GM23338 (cell line): ENCODE measurements around the gene COX6B1.

Experiments used
- CREB1 ChIP-seq: fragments of 250-450 bp; sonication (Bioruptor Pico); IDR thresholded peaks from 2 replicates; pipeline ENCODE4 v1.5.0; 2020; ENCODE audit warnings: low read depth, mild to moderate bottlenecking, moderate library complexity
- EZH2 ChIP-seq: fragments of 200-600 bp; sonication (generic); IDR thresholded peaks from one replicate; pipeline ENCODE4 v1.8.0; 2017; ENCODE audit warnings: antibody characterized with exemption, mild to moderate bottlenecking, low read depth; ENCODE audit not compliant: unreplicated experiment
- EZH2phosphoT487 ChIP-seq: fragments of 200-600 bp; sonication (generic); IDR thresholded peaks from one replicate; pipeline ENCODE4 v1.8.1; 2018; ENCODE audit warnings: antibody characterized with exemption; ENCODE audit not compliant: unreplicated experiment
- JUNB ChIP-seq: IDR thresholded peaks from one replicate; pipeline ENCODE4 v1.6.1; 2016; ENCODE audit warnings: antibody characterized with exemption; ENCODE audit not compliant: unreplicated experiment
- NANOG ChIP-seq: IDR thresholded peaks from 2 replicates; pipeline ENCODE4 v1.6.1; 2016; ENCODE audit warnings: antibody characterized with exemption, borderline replicate concordance
- POLR2AphosphoS5 ChIP-seq: IDR thresholded peaks from 2 replicates; pipeline ENCODE4 v1.6.1; 2016; ENCODE audit warnings: antibody characterized with exemption, low read depth
- ZNF114 ChIP-seq: fragments of 250-450 bp; sonication (Bioruptor Pico); IDR thresholded peaks from 2 replicates; pipeline ENCODE4 v1.5.0; 2020; ENCODE audit warnings: mild to moderate bottlenecking, moderate library complexity
- TF ChIP-seq, protein P1 (sequence below): IDR thresholded peaks from one replicate; pipeline ENCODE4 v1.6.1; 2018; ENCODE audit warnings: antibody characterized with exemption; ENCODE audit not compliant: unreplicated experiment
- TF ChIP-seq, protein P2 (sequence below), 2 experiments: fragments of 200-600 bp in 1 of 2; sonication (generic) in 1 of 2; conservative IDR thresholded peaks; 2 replicates each; pipeline versions ENCODE4 v1.5.1 to v1.6.1; 2016 to 2017; ENCODE audit warnings: antibody characterized with exemption in 2 of 2, low read depth in 2 of 2, mild to moderate bottlenecking in 2 of 2, moderate library complexity in 1 of 2

DNA sequence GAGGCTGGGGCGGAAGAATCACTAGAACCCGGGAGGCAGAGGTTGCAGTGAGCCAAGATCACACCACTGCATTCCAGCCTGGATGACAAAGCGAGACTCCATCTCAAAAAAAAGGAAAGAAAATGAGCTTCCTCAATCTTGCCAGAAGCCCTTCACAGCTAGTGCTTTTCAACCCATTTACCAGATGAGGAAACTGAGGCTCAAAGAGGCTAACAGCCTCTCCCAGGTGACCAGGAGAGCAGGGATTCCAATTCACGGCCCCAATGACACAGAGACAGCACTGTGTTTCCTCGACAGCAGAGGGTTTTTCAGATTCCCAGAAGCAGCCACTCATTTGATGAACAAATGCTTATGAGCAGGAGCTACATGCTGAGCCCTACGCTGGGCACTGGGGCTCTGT lies 21.4 kb downstream of the COX6B1 start:
- TF ChIP-seq, protein P1, sequence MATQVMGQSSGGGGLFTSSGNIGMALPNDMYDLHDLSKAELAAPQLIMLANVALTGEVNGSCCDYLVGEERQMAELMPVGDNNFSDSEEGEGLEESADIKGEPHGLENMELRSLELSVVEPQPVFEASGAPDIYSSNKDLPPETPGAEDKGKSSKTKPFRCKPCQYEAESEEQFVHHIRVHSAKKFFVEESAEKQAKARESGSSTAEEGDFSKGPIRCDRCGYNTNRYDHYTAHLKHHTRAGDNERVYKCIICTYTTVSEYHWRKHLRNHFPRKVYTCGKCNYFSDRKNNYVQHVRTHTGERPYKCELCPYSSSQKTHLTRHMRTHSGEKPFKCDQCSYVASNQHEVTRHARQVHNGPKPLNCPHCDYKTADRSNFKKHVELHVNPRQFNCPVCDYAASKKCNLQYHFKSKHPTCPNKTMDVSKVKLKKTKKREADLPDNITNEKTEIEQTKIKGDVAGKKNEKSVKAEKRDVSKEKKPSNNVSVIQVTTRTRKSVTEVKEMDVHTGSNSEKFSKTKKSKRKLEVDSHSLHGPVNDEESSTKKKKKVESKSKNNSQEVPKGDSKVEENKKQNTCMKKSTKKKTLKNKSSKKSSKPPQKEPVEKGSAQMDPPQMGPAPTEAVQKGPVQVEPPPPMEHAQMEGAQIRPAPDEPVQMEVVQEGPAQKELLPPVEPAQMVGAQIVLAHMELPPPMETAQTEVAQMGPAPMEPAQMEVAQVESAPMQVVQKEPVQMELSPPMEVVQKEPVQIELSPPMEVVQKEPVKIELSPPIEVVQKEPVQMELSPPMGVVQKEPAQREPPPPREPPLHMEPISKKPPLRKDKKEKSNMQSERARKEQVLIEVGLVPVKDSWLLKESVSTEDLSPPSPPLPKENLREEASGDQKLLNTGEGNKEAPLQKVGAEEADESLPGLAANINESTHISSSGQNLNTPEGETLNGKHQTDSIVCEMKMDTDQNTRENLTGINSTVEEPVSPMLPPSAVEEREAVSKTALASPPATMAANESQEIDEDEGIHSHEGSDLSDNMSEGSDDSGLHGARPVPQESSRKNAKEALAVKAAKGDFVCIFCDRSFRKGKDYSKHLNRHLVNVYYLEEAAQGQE = no peak
- TF ChIP-seq, protein P2, sequence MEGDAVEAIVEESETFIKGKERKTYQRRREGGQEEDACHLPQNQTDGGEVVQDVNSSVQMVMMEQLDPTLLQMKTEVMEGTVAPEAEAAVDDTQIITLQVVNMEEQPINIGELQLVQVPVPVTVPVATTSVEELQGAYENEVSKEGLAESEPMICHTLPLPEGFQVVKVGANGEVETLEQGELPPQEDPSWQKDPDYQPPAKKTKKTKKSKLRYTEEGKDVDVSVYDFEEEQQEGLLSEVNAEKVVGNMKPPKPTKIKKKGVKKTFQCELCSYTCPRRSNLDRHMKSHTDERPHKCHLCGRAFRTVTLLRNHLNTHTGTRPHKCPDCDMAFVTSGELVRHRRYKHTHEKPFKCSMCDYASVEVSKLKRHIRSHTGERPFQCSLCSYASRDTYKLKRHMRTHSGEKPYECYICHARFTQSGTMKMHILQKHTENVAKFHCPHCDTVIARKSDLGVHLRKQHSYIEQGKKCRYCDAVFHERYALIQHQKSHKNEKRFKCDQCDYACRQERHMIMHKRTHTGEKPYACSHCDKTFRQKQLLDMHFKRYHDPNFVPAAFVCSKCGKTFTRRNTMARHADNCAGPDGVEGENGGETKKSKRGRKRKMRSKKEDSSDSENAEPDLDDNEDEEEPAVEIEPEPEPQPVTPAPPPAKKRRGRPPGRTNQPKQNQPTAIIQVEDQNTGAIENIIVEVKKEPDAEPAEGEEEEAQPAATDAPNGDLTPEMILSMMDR (conservative IDR thresholded peaks at IDR 0.05; ENCODE audit: low read depth in 2 of 2) = no peak
- TF ChIP-seq EZH2 (no peak), NANOG (no peak), POLR2AphosphoS5 (no peak), CREB1 (no peak), JUNB (no peak), EZH2phosphoT487 (no peak), ZNF114 (CRISPR knock-in tag) (no peak)
